Activated naive CD8-positive, alpha-beta T cell treated with anti-CD3 and anti-CD28 coated beads for 36 hours (primary cell): ENCODE data around the gene JAKMIP1. TPM values are rescaled to one million over a fixed set of nuclear protein-coding genes. Genes with fewer than 3 reads are reported as not detected.
"Not testable (repeated sequence)": the region's sequence is repeated elsewhere in the genome, so short reads cannot be mapped to it uniquely, and the experiment has no call there.

Experiments used
- DNase-seq: peaks from one replicate; pipeline ENCODE4 v3.0.0; 2021
- H3K27ac Mint-ChIP-seq: one replicate; pipeline ENCODE4 v1.8.0; 2022; ENCODE audit warnings: mild to moderate bottlenecking, moderate library complexity, mixed read lengths
- H3K27me3 Mint-ChIP-seq: one replicate; pipeline ENCODE4 v1.8.0; 2022; ENCODE audit warnings: mild to moderate bottlenecking, mixed read lengths
- H3K36me3 Mint-ChIP-seq: one replicate; pipeline ENCODE4 v1.8.0; 2021; ENCODE audit warnings: mild to moderate bottlenecking, mixed read lengths
- H3K4me1 Mint-ChIP-seq: one replicate; pipeline ENCODE4 v1.8.0; 2021; ENCODE audit warnings: mixed read lengths
- H3K4me3 Mint-ChIP-seq: one replicate; pipeline ENCODE4 v1.8.0; 2022; ENCODE audit warnings: mild to moderate bottlenecking, moderate library complexity, mixed read lengths
- H3K9me3 Mint-ChIP-seq: one replicate; pipeline ENCODE4 v1.8.0; 2022; ENCODE audit warnings: mixed read lengths
- total RNA-seq, 2 experiments: library from RNA; stranded (reverse); gene quantifications; one replicate each; pipeline ENCODE4 v1.2.3, GENCODE V29; 2021

Gene JAKMIP1
- total RNA-seq, 2 experiments from 2014 or later = 1.0 to 1.6 TPM

DNA sequence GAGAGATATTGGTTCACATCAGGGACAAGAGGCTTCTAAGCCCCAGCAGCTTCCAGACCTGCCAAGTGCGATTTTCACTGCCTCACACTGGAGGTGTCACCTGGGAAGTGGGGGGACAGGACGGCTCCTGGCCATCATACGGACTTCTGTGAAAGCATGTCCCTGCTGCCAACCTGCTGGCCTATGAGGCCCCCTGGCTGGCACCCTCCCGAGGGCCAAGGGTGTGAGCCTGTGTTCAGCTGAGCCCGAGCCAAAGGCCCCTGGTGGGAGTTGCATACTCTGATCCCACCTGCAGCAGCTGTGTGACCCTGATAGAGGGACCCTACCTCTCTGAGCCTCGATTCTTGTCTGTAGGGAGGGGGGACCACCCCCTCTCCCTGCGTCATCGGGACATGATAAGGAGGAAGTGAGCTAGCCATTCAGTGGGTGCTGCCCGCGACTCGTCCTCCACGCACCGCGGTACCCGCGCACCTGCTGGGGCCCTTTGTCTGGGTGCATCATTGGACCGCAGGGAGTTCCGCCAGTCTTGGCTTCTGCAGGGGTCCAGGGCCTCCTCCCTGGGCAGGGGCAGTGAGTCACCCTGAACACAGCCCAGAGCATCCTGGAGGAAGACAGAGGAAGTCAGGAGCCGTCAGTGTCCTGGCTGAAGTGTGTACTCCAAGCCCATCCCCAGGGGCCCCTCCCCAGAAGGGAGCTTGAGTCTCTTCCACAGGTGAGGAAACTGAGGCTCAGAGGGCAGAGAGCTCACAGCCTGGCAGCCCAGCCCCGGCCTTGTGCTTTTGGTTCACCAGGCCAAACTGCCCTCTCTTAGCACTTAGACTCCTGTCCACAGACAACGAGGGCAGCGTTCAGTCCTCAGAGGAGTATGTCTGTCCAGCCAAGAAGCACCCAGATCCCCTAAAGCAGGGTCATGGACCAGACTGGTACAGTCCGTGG lies 206.2 kb downstream of the JAKMIP1 start:
- Mint-ChIP-seq H3K4me1 (peaks cover 3% of the 10 kb centered on the region), H3K4me3 (no peak overlapping the region), H3K27ac (no peak overlapping the region), H3K27me3 (peaks cover 7% of the 10 kb centered on the region), H3K36me3 (no peaks in the 10 kb centered on the region), H3K9me3 (no peaks in the 10 kb centered on the region)
- DNase-seq = no peak

DNA sequence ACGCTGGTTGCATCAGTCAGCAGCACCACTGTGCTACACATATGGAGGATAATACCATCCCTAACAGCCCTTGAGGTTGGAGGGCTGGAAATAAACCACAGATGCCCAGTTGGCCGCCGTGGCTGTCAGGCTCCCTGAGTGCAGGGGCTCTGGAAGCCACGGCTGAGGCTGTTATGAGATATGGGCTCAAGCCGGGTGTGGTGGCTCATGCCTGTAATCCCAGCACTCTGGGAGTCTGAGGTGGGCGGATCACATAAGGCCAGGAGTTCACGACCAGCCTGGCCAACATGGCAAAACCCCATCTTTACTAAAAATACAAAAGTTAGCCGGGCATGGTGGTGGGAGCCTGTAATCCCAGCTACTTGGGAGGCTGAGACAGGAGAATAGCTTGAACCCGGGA lies 207.0 kb downstream of the JAKMIP1 start:
- H3K4me3 Mint-ChIP-seq, H3K27ac Mint-ChIP-seq, H3K36me3 Mint-ChIP-seq, H3K4me1 Mint-ChIP-seq, H3K27me3 Mint-ChIP-seq, DNase-seq, H3K9me3 Mint-ChIP-seq: not testable (repeated sequence)

DNA sequence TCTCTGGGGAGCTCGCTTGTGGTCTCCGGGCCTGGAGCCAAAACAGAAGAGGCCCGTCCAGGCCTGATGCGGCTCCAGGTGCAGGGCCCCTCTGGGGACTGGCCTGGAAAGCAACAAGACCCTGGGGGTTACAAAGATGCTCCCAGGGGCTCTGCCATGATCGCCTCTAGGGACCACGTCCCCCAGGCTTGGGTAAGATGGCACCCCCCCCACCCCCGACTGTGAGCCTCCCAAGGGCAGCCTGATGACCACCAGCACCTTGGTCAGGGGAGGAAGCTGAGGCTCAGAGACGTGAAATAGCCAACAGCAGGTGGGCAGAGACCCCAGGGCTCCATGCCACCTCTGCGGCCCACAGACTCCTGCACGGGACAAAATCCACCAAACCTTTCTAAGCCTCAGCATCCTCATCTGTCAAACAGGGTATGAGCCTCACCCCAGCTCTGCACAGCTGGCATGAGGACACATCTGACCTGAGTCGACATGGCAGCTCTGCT lies 207.5 kb downstream of the JAKMIP1 start:
- Mint-ChIP-seq H3K4me1 (peaks cover 2% of the 10 kb centered on the region), H3K4me3 (no peak overlapping the region), H3K27me3 (peaks cover 3% of the 10 kb centered on the region), H3K9me3 (no peaks in the 10 kb centered on the region), H3K36me3 (no peaks in the 10 kb centered on the region), H3K27ac (no peak overlapping the region)
- DNase-seq = no peak

DNA sequence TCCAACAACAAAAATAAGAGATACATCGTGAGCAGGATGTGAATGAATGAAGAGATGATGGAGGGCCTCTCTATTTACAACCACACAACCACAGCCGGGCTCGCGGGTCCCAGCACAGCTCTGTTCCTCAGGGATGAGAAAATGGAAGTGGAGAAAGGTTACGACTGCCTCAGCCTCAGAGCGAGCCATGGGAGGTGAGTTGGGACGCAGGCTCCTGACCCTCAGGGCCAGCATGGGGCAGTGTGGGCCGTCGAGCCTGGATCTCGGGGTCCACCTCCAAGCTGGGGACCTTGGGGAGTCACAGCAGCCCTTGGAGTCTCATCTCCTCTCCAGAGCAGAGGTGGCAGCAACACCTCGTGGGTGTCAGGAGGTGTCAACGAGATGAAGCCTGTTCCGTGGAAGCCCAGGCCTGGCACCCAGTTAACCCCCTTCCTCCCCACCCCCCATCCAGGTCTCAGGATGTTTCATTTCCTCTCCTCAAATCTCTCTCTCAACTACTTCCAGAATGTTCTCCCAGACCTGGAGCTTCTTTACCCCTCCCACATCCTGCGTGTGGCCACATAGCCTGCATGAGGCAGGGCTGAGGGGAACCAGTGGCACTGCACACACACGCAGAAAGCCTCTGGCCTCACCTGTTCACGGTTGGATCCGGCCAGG lies 208.1 kb downstream of the JAKMIP1 start:
- H3K9me3 Mint-ChIP-seq = no peaks in the 10 kb centered on the region
- no peak overlapping the region for H3K27ac Mint-ChIP-seq
- no peak overlapping the region for H3K4me3 Mint-ChIP-seq
- H3K36me3 Mint-ChIP-seq = no peaks in the 10 kb centered on the region
- H3K27me3 Mint-ChIP-seq = peaks cover 3% of the 10 kb centered on the region
- H3K4me1 Mint-ChIP-seq = peaks cover 2% of the 10 kb centered on the region
- DNase-seq = no peak

DNA sequence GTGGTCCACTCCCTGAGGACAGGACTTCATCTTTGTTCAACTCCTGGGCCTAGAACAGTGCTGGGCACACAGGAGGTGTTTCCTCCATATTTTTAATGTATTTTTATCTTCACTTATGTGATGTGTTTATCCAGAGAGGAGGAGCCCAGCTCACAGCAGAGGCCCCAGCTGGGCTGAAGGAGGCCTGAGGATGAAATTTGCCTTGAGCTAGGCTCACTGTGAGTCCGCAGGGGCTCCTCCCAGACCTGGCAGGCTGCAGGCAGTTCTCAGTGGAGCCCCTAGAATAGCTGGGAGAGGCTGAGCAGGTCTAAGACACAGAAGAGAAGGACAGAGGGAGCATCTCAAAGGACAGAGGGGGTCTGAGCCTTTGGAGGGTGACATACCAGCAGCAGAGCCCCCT lies 208.9 kb downstream of the JAKMIP1 start:
- peaks cover 1% of the 10 kb centered on the region for H3K4me1 Mint-ChIP-seq
- H3K27me3 Mint-ChIP-seq = peaks cover 3% of the 10 kb centered on the region
- H3K9me3 Mint-ChIP-seq = no peaks in the 10 kb centered on the region
- no peaks in the 10 kb centered on the region for H3K36me3 Mint-ChIP-seq
- no peak overlapping the region for H3K27ac Mint-ChIP-seq
- DNase-seq = no peak
- H3K4me3 Mint-ChIP-seq = no peak overlapping the region

- Mint-ChIP-seq H3K9me3 (no peaks in the 10 kb centered on the region), H3K27ac (no peak overlapping the region), H3K4me3 (no peak overlapping the region), H3K4me1 (no peaks in the 10 kb centered on the region), H3K36me3 (no peaks in the 10 kb centered on the region), H3K27me3 (peaks cover 3% of the 10 kb centered on the region)
- no peak for DNase-seq
Observed at GRCh38 chr4:5990446-5991160, 209.7 kb downstream of the JAKMIP1 start.

DNA sequence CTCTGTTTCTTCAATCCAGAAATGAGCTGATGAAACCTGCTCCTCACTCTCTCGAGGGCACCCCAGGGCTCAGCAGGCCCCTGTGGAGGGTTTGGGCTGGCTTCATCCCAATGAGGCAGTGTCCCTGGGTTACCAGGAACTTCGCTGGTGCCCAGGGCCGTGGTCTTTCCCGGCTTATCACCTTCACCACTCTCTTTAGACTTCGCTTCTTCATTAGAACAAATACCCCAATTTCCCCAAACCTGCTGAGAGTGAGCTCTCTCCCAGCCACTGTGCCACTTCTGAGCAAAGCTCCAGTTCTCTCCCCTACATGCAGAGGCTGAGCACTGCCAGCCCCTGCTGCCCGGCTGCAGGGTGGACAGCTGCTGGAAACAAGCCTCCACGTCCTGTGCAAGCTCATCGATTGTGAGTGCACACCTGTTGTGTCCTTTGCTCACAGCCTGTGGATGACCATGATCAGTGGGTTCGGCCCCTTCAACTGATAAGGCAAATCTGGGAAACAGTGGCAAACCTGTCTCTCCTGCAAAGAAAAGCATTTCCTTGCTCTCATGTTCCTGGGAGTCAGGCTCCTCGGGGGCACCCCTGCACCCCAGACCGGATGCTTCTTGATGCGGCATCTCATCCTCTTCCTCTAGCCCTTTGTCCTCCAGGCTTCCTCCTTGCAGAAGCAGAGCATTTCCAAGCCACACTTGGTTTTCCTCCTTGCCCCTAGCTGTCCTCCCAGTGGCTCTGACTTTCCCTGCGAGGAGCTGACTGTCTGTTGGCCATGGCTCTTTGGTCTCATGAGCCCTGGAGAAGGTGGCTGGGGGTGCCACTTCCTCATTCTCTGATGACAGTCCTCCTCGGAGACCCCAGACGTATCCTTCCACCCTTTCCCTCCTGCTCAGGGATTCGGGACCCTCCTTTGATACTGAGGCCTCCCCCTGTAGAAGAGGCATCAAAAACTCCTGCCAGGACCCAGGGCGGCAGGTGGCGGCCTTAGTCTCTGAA lies 210.8 kb downstream of the JAKMIP1 start:
- H3K27me3 Mint-ChIP-seq = peaks cover 7% of the 10 kb centered on the region
- no peak for DNase-seq
- peaks cover 6% of the 10 kb centered on the region for H3K9me3 Mint-ChIP-seq
- H3K27ac Mint-ChIP-seq = no peak overlapping the region
- H3K4me1 Mint-ChIP-seq = no peaks in the 10 kb centered on the region
- H3K4me3 Mint-ChIP-seq = no peak overlapping the region
- no peaks in the 10 kb centered on the region for H3K36me3 Mint-ChIP-seq

- no peaks in the 10 kb centered on the region for H3K4me1 Mint-ChIP-seq
- H3K27me3 Mint-ChIP-seq = peaks cover 16% of the 10 kb centered on the region
- no peaks in the 10 kb centered on the region for H3K36me3 Mint-ChIP-seq
- H3K9me3 Mint-ChIP-seq = peaks cover 13% of the 10 kb centered on the region
- H3K4me3 Mint-ChIP-seq = no peak overlapping the region
- DNase-seq = no peak
- H3K27ac Mint-ChIP-seq = no peak overlapping the region
Observed at GRCh38 chr4:5988086-5988845, 212.1 kb downstream of the JAKMIP1 start.

DNA sequence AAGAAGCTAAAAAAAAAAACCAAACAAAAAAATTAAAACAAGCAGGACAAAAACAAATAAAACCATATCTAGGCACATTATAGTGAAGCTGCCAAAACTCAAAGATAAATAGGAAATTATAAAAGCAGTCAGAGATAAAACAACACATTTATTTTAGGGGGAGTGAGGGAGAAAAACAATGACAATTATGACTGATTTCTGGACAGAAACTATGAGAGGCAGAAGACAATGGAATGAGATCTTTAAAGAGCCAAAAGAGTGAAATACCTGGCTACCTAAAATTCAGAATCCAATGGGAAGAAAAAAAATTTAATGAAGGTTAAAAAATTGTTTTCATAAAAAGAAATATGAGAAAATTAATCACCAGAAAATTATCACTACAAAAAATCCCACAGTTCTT lies 215.5 kb downstream of the JAKMIP1 start:
- Mint-ChIP-seq H3K4me3 (no peak overlapping the region), H3K27ac (no peak overlapping the region), H3K9me3 (peaks cover 13% of the 10 kb centered on the region), H3K27me3 (peaks cover 29% of the 10 kb centered on the region), H3K4me1 (no peaks in the 10 kb centered on the region), H3K36me3 (no peaks in the 10 kb centered on the region)
- no peak for DNase-seq

DNA sequence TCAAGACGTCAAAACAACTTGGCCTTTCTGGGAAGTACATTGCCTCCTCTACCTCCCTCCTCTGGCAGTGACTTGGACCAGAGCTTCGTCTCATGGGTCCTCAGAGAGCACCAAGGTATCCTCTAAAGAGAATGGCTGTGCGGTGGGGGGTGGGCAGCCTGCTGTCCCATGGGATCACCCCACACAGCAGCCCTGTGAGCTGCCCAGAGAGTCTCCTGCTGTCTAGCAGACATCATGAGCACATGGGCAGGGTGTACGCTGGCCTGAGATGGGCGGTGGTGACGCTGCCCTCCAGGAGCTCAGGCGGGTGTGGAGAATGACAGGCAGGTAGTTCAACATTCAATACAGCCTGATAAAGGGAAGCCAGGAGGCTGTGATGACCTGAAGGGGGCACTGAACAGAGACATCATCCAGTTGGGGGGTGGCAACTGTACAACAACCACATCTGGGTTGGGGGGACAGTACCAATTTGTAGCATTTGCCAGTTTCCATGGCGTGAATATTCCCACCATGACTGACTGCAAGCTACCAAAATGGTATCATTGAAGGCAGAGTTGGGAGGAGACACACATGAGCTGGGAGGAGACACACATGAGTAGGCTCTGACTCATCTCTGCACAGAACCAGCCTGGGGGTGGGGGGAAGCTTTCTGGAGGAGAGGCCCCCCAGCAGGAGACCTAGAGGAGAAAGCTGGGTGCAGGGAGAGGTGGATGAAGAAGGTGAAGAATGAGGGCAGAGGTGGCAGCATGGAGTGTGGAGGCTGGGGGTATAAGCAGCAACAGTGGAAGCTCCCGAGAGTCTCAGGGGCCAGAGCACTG lies 218.0 kb downstream of the JAKMIP1 start:
- H3K36me3 Mint-ChIP-seq = no peaks in the 10 kb centered on the region

DNA sequence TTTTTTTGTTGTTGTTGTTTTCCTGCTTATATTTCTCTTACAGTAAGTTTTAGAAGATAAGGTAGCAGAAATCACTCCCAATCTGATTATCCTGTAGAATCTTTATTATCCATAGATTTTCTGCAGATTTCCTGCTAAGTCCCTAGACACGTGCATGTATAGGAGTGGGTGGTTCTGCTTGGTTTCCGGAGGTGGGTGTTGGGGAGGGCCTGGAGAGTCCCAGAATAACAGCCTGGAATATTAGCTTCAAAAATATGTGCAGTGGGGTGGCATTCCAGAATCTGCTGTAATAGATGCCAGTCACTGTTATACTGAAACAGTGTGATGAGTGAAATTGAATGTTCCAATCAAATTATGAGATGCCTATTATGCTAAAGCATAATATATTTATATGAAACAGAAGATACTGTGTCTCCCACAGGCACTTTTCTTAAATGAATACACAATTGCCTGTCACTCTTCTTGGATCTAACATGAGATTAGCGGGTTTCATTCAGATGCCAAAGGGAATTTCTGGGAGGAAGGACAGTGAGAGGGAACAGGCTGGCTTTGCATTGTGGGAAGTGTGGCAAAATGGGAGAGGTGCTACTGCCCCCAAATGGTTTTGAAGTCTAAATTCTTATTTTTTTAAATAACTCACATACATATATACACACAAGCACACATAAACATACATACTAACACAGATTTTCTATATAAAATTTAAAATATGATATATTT lies 219.8 kb downstream of the JAKMIP1 start:
- no peak for DNase-seq
- H3K4me3 Mint-ChIP-seq = no peak overlapping the region
- no peaks in the 10 kb centered on the region for H3K36me3 Mint-ChIP-seq

More for the DNA sequence above, 218.0 kb downstream of the JAKMIP1 start:
- Mint-ChIP-seq H3K9me3 (peaks cover 13% of the 10 kb centered on the region), H3K27me3 (peaks cover 31% of the 10 kb centered on the region), H3K4me1 (no peaks in the 10 kb centered on the region), H3K27ac (no peak overlapping the region), H3K4me3 (no peak overlapping the region)
- no peak for DNase-seq

DNA sequence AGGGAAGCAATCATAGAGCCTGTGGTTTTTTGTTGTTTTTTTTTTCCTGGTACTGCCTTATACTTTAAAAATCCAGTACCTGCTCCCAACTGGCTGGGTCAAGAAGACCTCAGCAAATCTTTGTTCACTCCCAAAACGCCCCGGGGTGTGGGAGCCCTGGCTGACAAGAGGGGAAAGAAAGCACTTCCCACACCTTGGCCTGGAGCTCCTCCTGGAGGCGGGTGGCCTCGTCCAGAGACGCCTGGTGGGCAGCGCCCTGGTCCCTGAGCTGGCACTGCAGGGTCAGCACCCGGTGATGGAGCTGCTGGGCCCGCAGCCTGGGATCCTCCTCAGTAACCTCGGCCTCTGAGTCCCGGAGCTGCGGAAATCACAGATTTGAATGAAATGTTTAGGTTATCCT lies 220.4 kb downstream of the JAKMIP1 start:
- no peaks in the 10 kb centered on the region for H3K4me1 Mint-ChIP-seq
- DNase-seq = no peak
- H3K36me3 Mint-ChIP-seq = no peaks in the 10 kb centered on the region
- no peak overlapping the region for H3K4me3 Mint-ChIP-seq
- H3K27ac Mint-ChIP-seq = no peak overlapping the region
- H3K9me3 Mint-ChIP-seq = peaks cover 12% of the 10 kb centered on the region
- peaks cover 34% of the 10 kb centered on the region for H3K27me3 Mint-ChIP-seq

More for the DNA sequence above, 219.8 kb downstream of the JAKMIP1 start:
- Mint-ChIP-seq H3K27me3 (peaks cover 31% of the 10 kb centered on the region), H3K9me3 (peaks cover 13% of the 10 kb centered on the region), H3K27ac (no peak overlapping the region), H3K4me1 (no peaks in the 10 kb centered on the region)
